GM13976 (cell line): ENCODE measurements around the gene WNT3A.
A peak's percentile ranks its signal among the peaks of the same experiment; 100 is the strongest.

Source experiments
- DNase-seq: peaks from one replicate; pipeline ENCODE4 v3.0.0; 2012; ENCODE audit warnings: low spot score
- CTCF ChIP-seq: IDR thresholded peaks from 2 replicates; pipeline ENCODE4 v1.5.1; 2012; ENCODE audit warnings: borderline replicate concordance, mild to moderate bottlenecking; ENCODE audit not compliant: insufficient read depth; ENCODE audit errors: extremely low read depth, missing control alignments, control extremely low read depth
- in situ Hi-C: fragments of 300-500 bp; cut with MboI; formaldehyde crosslinking; loops from one replicate; pipeline ENCODE4 v1.12.0; 2022; ENCODE audit warnings: low sequenced_read_pairs, mixed read lengths, inconsistent platforms; ENCODE audit not compliant: unreplicated experiment

Gene WNT3A

GRCh38 chr1:228011721-228012311, 5.0 kb downstream of the WNT3A start:
- DNase-seq = peak; percentile 18
- in situ Hi-C loops = no loop called here

GRCh38 chr1:228012555-228012954, 5.8 kb downstream of the WNT3A start:
- in situ Hi-C loops = no loop called here
- TF ChIP-seq CTCF = no peak
- peak; percentile 7 for DNase-seq

More at GRCh38 chr1:228011721-228012311, 5.0 kb downstream of the WNT3A start:
- no peak for TF ChIP-seq CTCF

- TF ChIP-seq CTCF = no peak
- in situ Hi-C loops = no loop called here
- peak; percentile 29 for DNase-seq
Measured at GRCh38 chr1:228013131-228013934, 6.5 kb downstream of the WNT3A start.

- no peak for TF ChIP-seq CTCF
- in situ Hi-C loops = no loop called here
- DNase-seq = peak; percentile 36
Measured at GRCh38 chr1:228013935-228014930, 7.4 kb downstream of the WNT3A start.

GRCh38 chr1:228015276-228016180, 8.7 kb downstream of the WNT3A start:
- no peak for TF ChIP-seq CTCF
- in situ Hi-C loops = no loop called here

More at GRCh38 chr1:228015276-228016180, 8.7 kb downstream of the WNT3A start:
- peak; percentile 32 for DNase-seq
